Tibial nerve (tissue), 4 donors: ENCODE measurements around the gene STAM.

Experiments
- CTCF ChIP-seq, 5 experiments: fragments of 200-600 bp in 3 of 5; fragments of 450-650 bp in 2 of 5; sonication (generic) in 3 of 5; IDR thresholded peaks; one replicate each; pipeline ENCODE4 v1.5.1; 2016 to 2019; ENCODE audit warnings: antibody characterized with exemption in 5 of 5, mild to moderate bottlenecking in 3 of 5, moderate library complexity in 2 of 5
- EP300 ChIP-seq, 2 donors: sonication (generic); formaldehyde crosslinking; IDR thresholded peaks; one replicate each; pipeline ENCODE4 v1.6.1; 2017; ENCODE audit warnings: antibody characterized with exemption in 2 of 2, mild to moderate bottlenecking in 1 of 2
- POLR2A ChIP-seq, 2 donors: fragments of 450-650 bp; IDR thresholded peaks; one replicate each; pipeline ENCODE4 v1.6.1; 2017; ENCODE audit warnings: antibody characterized with exemption in 2 of 2, mild to moderate bottlenecking in 2 of 2, moderate library complexity in 2 of 2

GRCh38 chr10:17747883-17748550, 104.1 kb downstream of the STAM start:
- TF ChIP-seq EP300 (IDR thresholded peaks at IDR 0.05) (no peak), CTCF (IDR thresholded peaks at IDR 0.05) (no peak), POLR2A (IDR thresholded peaks at IDR 0.05) (no peak)
